Upper lobe of right lung (tissue), 1 donor: ENCODE measurements around the gene MMP17. TPM values are rescaled to one million over a fixed set of nuclear protein-coding genes. Genes with fewer than 3 reads are reported as not detected.
A peak's percentile ranks its signal among the peaks of the same experiment; 100 is the strongest.

Source experiments
- ATAC-seq: fragments of 200-7000 bp; cut with Tn5 transposase; one replicate; pipeline ENCODE4 v1.9.1; 2020; ENCODE audit warnings: mild to moderate bottlenecking, moderate library complexity
- DNase-seq: peaks from one replicate; pipeline ENCODE4 v3.0.0-alpha.2; 2020
- H3K27ac ChIP-seq: fragments of 200-600 bp; one replicate; pipeline ENCODE4 v1.8.0; 2022
- H3K27me3 ChIP-seq: fragments of 200-600 bp; one replicate; pipeline ENCODE4 v1.8.0; 2022; ENCODE audit warnings: mild to moderate bottlenecking
- H3K36me3 ChIP-seq: fragments of 200-600 bp; one replicate; pipeline ENCODE4 v1.8.0; 2022
- H3K4me1 ChIP-seq: fragments of 200-600 bp; one replicate; pipeline ENCODE4 v1.8.0; 2022
- H3K4me3 ChIP-seq: fragments of 200-600 bp; one replicate; pipeline ENCODE4 v1.8.0; 2022; ENCODE audit warnings: mild to moderate bottlenecking
- H3K9me3 ChIP-seq: fragments of 200-600 bp; one replicate; pipeline ENCODE4 v1.8.0; 2022
- intact Hi-C: fragments of 100-400 bp; cut with DNase I; formaldehyde crosslinking; loops from one replicate; pipeline ENCODE4 v1.11.0; 2022
- total RNA-seq: library from RNA; stranded (reverse); fragmentation: NEBNext Ultra II Directional; extraction: Animal tissue kit (Norgen Biotek cat#: 25700); gene quantifications from one replicate; pipeline ENCODE4 v1.2.1, GENCODE V29; 2021
- TF ChIP-seq, protein P1 (sequence below): fragments of 200-600 bp; IDR thresholded peaks from one replicate; pipeline ENCODE4 v1.8.0; 2022; ENCODE audit warnings: antibody characterized with exemption
- donor health status: DM: no; HTN: yes; CAD: no; lungs with severe emphysema.

Gene MMP17
- total RNA-seq, 1 donor from 2014 or later = 4.1 TPM

DNA sequence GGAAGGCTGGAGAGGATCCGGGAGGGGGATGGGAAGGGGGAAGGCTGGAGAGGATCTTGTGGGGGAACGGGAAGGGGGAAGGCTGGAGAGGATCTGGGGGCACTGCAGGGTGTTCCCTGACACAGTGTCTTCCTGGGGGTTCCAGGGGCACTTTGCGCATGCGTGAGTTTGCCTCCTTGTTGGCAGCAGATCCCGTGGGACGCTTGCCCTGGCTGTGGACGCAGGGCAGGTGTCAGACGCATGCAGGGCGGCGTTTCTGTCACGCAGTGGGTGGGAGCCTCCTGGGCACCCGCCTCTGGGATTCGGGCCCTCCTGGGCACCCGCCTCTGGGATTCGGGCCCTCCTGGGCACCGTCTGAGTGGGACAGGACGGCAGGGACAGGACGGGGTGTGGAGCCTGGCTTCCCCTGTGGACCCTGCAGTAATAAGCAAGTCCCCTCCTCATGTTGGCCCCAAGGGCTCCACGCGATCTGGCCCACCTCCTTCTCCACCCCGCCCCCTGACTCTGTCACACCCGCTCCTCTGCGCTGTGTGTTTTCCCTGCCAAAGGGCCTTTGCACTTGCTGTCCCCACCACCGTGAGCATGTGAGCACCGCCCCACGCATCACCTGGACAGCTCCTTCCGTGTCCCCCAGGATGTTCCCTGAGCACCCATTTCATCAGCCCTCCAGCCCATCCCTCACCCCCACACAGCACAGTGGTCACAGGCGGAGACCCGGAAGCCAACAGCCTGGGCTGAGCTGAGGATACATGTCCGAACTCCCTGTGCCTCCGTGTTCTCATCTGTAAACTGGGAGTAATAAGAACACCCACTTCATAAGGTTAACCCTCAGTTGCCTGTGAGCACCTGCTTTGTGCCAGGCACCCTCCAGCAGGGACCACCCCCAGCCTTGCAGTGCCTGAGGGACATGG lies 4.4 kb downstream of the MMP17 start:
- TF ChIP-seq, protein P1, sequence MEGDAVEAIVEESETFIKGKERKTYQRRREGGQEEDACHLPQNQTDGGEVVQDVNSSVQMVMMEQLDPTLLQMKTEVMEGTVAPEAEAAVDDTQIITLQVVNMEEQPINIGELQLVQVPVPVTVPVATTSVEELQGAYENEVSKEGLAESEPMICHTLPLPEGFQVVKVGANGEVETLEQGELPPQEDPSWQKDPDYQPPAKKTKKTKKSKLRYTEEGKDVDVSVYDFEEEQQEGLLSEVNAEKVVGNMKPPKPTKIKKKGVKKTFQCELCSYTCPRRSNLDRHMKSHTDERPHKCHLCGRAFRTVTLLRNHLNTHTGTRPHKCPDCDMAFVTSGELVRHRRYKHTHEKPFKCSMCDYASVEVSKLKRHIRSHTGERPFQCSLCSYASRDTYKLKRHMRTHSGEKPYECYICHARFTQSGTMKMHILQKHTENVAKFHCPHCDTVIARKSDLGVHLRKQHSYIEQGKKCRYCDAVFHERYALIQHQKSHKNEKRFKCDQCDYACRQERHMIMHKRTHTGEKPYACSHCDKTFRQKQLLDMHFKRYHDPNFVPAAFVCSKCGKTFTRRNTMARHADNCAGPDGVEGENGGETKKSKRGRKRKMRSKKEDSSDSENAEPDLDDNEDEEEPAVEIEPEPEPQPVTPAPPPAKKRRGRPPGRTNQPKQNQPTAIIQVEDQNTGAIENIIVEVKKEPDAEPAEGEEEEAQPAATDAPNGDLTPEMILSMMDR = no peak
- intact Hi-C loops = no loop called here
- Histone ChIP-seq H3K36me3 (no peaks in the 10 kb centered on the region), H3K27me3 (peaks cover 47% of the 10 kb centered on the region), H3K9me3 (no peaks in the 10 kb centered on the region), H3K4me3 (peak overlapping the region; percentile 14), H3K4me1 (peaks cover 23% of the 10 kb centered on the region), H3K27ac (no peak overlapping the region)
- DNase-seq = no peak
- ATAC-seq = no peak

- Histone ChIP-seq H3K27me3 (peaks cover 42% of the 10 kb centered on the region), H3K4me3 (no peak overlapping the region), H3K27ac (no peak overlapping the region), H3K36me3 (no peaks in the 10 kb centered on the region), H3K4me1 (peaks cover 23% of the 10 kb centered on the region), H3K9me3 (no peaks in the 10 kb centered on the region)
- DNase-seq = no peak
- intact Hi-C loops = no loop called here
- TF ChIP-seq, protein P1 = no peak
- no peak for ATAC-seq
These were observed 5.2 kb downstream of the MMP17 start for GRCh38 chr12:131833288-131833895.

DNA sequence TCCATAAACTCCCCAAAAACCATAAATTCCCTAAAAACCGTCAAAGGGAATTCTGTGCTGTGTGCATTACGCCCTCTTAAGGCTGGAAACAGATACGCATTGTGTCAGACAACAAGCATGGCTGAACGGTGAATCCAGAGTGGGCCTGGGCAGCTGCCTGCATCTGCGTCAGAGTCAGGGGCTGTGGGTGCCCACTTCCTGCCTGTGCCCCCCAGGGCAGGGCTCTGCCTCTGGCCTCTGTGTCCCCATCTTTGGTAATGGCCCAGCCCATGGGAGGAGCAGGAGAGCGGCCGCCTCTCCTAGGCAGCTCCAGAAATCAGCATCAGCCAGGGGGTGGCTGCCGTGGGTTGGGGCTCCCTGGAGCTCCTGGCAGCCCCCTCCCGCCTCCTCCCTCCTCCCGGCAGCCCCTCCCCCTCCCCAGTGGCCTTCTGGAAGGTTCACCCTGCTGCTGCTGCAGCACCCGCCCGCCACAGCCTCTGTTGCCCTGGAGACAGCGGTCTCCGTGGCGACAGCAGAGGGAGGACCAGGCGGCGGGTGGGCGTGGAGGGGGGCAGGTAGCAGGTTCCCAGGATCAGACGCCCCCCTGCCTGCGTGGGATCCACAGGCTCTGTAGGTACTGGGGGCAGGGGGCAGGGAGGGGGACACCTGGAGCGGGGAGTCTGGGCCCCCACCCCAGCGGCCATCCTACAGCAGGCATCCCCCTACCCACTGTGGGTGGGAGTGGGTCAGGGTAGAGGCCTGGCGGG lies 5.9 kb downstream of the MMP17 start:
- Histone ChIP-seq H3K27me3 (peaks cover 37% of the 10 kb centered on the region), H3K9me3 (no peaks in the 10 kb centered on the region), H3K27ac (no peak overlapping the region), H3K36me3 (no peaks in the 10 kb centered on the region), H3K4me3 (no peak overlapping the region), H3K4me1 (peaks cover 19% of the 10 kb centered on the region)
- DNase-seq (no peak), ATAC-seq (no peak)
- TF ChIP-seq, protein P1 = no peak
- intact Hi-C loops = no loop called here

- Histone ChIP-seq H3K4me1 (peaks cover 9% of the 10 kb centered on the region), H3K27ac (no peak overlapping the region), H3K27me3 (peaks cover 27% of the 10 kb centered on the region), H3K4me3 (no peak overlapping the region), H3K36me3 (no peaks in the 10 kb centered on the region), H3K9me3 (no peaks in the 10 kb centered on the region)
- ATAC-seq (no peak), DNase-seq (no peak)
- intact Hi-C loops = no loop called here
- TF ChIP-seq, protein P1 = no peak
These were observed 6.8 kb downstream of the MMP17 start for GRCh38 chr12:131834798-131835615.

DNA sequence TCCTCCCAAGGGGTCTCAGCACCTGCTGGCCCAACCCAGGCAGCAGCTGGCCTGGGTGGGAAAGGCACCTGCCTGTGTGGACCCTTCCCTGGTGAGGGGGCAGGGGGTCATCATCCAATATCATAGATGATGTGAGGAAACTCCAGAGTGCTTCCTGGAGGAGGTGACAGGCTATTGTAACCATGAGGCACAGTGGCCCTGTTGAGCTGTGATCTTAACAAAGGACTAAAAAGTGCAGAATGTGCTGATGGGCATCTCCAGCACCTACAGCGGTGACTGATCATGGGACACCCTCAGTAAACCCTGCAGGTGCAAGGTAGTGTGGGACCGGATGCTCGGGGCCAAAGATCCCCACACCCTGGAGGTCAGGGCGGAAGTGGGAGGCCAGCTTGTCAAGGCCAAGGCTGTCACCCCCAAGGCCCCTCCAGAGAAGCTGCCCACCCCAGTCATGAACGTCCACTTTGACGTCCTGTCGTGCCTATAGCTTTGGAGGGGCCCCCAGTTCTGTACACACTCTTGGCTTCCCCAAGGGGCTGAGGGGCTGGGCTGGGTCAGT lies 7.5 kb downstream of the MMP17 start:
- no peaks in the 10 kb centered on the region for H3K9me3 ChIP-seq
- H3K27me3 ChIP-seq = peaks cover 26% of the 10 kb centered on the region
- no peaks in the 10 kb centered on the region for H3K36me3 ChIP-seq
- TF ChIP-seq, protein P1 = no peak
- H3K4me3 ChIP-seq = no peak overlapping the region
- peaks cover 4% of the 10 kb centered on the region for H3K4me1 ChIP-seq
- DNase-seq (no peak), ATAC-seq (no peak)
- no peak overlapping the region for H3K27ac ChIP-seq
- intact Hi-C loops = no loop called here
